ENCODE measurements around the gene SCRN2.

SCRN2 gene

GRCh38 chr17:47872019-47872650 lies 31.1 kb upstream of the SCRN2 start:
- Histone ChIP-seq H3K4me1 (no peaks in the 10 kb centered on the region), H3K9me3 (no peaks in the 10 kb centered on the region), H3K4me2 (no peak overlapping the region), H3K27ac (no peak overlapping the region), H3K36me3 (no peaks in the 10 kb centered on the region), H3K9ac (no peak overlapping the region), H3K4me3 (no peak overlapping the region), H3K27me3 (peaks cover 12% of the 10 kb centered on the region), H4K20me1 (no peaks in the 10 kb centered on the region)
- TF ChIP-seq Cebpa-rat (IDR thresholded peaks at IDR 0.05): no peak

GRCh38 chr17:47871048-47871447 lies 30.0 kb upstream of the SCRN2 start:
- Histone ChIP-seq H3K4me3 (no peak overlapping the region), H3K4me2 (no peak overlapping the region), H3K9me3 (no peaks in the 10 kb centered on the region), H3K27me3 (peaks cover 12% of the 10 kb centered on the region), H3K9ac (no peak overlapping the region), H4K20me1 (no peaks in the 10 kb centered on the region), H3K36me3 (no peaks in the 10 kb centered on the region), H3K27ac (no peak overlapping the region), H3K4me1 (no peaks in the 10 kb centered on the region)
- TF ChIP-seq Cebpa-rat (IDR thresholded peaks at IDR 0.05): no peak

DNA sequence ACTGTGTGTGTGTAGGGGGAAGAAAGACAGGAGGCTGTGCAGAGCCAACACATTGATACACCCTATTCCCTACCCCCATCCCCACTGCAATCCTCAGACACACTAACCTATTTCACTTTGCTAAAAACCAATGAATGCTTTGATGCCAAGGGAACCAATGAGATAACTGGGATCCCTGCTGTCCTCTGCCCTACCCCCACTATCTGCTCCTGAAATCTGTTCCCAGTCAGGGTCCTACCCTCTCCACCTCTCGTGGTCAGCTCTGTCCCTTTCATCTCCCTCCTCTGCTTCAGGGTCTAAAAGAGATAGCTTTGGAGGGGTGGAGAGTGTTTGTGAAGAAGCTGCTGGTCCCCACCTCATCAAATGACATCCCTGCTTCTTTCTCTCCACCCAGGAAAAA lies 29.0 kb upstream of the SCRN2 start:
- H3K4me1 ChIP-seq: no peaks in the 10 kb centered on the region
- H3K4me2 ChIP-seq: no peak overlapping the region
- no peak overlapping the region for H3K27ac ChIP-seq
- H4K20me1 ChIP-seq: no peaks in the 10 kb centered on the region
- H3K27me3 ChIP-seq: peaks cover 12% of the 10 kb centered on the region
- H3K9ac ChIP-seq: no peak overlapping the region
- H3K36me3 ChIP-seq: no peaks in the 10 kb centered on the region
- H3K4me3 ChIP-seq: no peak overlapping the region
- no peaks in the 10 kb centered on the region for H3K9me3 ChIP-seq
- no peak for TF ChIP-seq Cebpa-rat (IDR thresholded peaks at IDR 0.05)

DNA sequence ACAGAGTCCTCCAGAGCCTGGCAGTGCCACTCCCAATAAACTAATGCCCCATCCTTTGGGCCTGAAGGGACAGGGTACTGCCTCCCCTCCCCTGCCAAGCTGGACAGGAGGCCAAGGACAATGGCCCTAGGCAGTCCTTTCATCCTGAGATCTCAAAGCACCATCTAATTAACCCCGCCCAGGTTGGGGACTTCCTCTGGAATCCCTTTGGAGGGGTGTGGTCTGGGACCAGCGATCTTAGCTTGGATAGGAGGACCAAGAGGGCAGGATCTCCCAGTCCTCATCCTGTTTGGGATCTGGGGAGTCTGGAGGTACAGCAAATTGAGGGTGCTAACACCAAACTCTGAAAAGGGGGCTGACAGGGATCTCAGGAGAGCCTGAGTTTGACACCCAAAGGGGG lies 28.0 kb upstream of the SCRN2 start:
- no peaks in the 10 kb centered on the region for H3K36me3 ChIP-seq
- no peaks in the 10 kb centered on the region for H4K20me1 ChIP-seq
- no peak overlapping the region for H3K27ac ChIP-seq
- H3K27me3 ChIP-seq: peaks cover 12% of the 10 kb centered on the region; the same call in 1 of the 2 replicates
- no peak for TF ChIP-seq Cebpa-rat (IDR thresholded peaks at IDR 0.05)
- H3K4me1 ChIP-seq: no peaks in the 10 kb centered on the region
- no peak overlapping the region for H3K9ac ChIP-seq
- H3K4me2 ChIP-seq: no peak overlapping the region
- H3K4me3 ChIP-seq: no peak overlapping the region
- H3K9me3 ChIP-seq: no peaks in the 10 kb centered on the region

DNA sequence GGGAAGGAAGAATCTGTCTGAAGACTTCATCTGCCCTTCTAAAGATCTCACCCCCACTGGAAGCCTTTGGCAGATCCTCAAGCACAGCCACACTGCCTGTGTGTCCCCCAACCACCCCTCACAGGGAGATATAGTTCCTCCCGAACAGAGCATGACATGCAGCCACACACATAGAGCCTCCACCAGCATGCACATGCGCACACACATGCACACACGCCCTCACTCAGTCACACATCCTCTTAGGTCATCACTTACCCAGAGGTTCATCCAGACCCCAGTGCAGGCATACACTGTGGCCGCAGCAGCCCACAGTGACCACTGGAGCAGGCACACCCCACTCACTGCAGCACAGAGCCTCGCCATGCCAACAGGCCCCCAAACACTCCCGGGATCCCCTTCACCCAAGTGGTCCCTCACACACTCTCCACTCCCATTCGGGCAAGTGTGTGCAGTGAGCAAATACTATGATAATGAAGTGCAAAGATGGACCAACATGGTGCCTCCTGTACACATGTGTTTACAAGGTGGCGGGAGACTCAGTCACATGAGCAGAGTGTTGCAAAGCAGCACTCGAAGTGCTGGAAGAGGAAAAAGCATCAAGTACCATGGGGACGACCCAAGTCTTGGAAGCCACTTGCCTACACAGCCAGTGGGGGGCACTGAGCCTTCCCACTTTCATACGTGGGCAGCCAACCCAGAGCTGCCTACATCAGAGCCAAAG lies 26.9 kb upstream of the SCRN2 start:
- TF ChIP-seq Cebpa-rat (IDR thresholded peaks at IDR 0.05): no peak
- H3K36me3 ChIP-seq: no peaks in the 10 kb centered on the region

GRCh38 chr17:47866941-47867340 lies 25.9 kb upstream of the SCRN2 start:
- no peaks in the 10 kb centered on the region; the same call in 1 of the 2 replicates for H3K27me3 ChIP-seq

More for the DNA sequence above, 26.9 kb upstream of the SCRN2 start:
- H3K9ac ChIP-seq: no peak overlapping the region
- no peak overlapping the region for H3K4me2 ChIP-seq
- no peaks in the 10 kb centered on the region for H3K9me3 ChIP-seq
- no peaks in the 10 kb centered on the region for H4K20me1 ChIP-seq
- H3K4me1 ChIP-seq: no peaks in the 10 kb centered on the region
- H3K27me3 ChIP-seq: peaks cover 7% of the 10 kb centered on the region; the same call in 1 of the 2 replicates
- no peak overlapping the region for H3K27ac ChIP-seq
- no peak overlapping the region for H3K4me3 ChIP-seq

GRCh38 chr17:47864791-47865216 lies 23.7 kb upstream of the SCRN2 start:
- no peak overlapping the region for H3K27ac ChIP-seq
- H3K4me2 ChIP-seq: no peak overlapping the region

More at GRCh38 chr17:47866941-47867340, 25.9 kb upstream of the SCRN2 start:
- no peaks in the 10 kb centered on the region for H3K36me3 ChIP-seq
- TF ChIP-seq Cebpa-rat (IDR thresholded peaks at IDR 0.05): no peak
- H3K4me2 ChIP-seq: no peak overlapping the region
- no peak overlapping the region for H3K4me3 ChIP-seq
- no peaks in the 10 kb centered on the region for H3K9me3 ChIP-seq
- no peaks in the 10 kb centered on the region for H4K20me1 ChIP-seq
- no peaks in the 10 kb centered on the region for H3K4me1 ChIP-seq
- no peak overlapping the region for H3K9ac ChIP-seq
- no peak overlapping the region for H3K27ac ChIP-seq

DNA sequence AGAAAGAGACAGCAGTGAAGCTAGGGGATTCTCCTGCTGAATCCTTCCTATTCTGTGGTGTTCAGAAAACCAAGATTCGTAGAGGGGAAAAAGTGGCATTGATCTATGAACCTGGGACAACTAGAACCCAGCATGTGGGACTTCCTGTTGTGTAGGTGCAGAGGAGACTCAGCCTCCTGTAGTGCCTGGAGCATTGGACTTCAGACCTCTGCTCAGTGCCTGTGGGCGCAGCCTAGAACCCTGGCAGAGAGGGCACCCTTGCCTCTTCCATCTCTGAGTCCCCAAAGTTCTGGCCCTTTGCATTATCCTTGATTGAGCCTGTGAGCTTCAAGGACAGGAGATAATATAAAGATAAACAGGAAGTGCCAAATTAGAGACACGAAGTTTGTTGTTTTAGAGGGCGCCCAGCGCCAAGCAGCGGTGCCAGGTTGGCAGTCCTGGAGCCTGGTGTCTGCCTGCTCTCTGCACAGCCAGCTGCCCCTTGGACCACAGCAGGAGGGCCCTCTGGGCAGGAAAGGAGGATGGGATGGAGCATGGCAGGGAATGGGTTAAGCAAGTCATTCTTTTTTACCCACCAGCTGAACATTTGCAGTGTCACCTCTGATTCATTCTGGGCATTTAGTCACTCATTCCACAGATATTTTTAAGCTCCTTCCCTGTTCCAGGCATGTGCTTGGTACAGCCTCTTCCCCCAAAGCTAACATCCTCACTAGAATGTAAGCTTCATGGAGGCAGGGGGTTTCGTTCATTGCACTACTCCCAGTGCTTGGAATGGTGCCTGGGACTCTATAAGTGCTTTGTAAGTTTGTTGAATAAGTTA lies 21.8 kb upstream of the SCRN2 start:
- H3K27me3 ChIP-seq: no peaks in the 10 kb centered on the region; the same call in 1 of the 2 replicates
- no peak overlapping the region for H3K9ac ChIP-seq
- no peak overlapping the region for H3K4me2 ChIP-seq
- no peak for TF ChIP-seq Cebpa-rat (IDR thresholded peaks at IDR 0.05)
- H3K36me3 ChIP-seq: no peaks in the 10 kb centered on the region
- H4K20me1 ChIP-seq: no peaks in the 10 kb centered on the region
- no peak overlapping the region for H3K27ac ChIP-seq
- no peak overlapping the region for H3K4me3 ChIP-seq
- no peaks in the 10 kb centered on the region for H3K4me1 ChIP-seq
- H3K9me3 ChIP-seq: no peaks in the 10 kb centered on the region

More at GRCh38 chr17:47864791-47865216, 23.7 kb upstream of the SCRN2 start:
- Histone ChIP-seq H3K9ac (no peak overlapping the region), H3K4me3 (no peak overlapping the region), H3K36me3 (no peaks in the 10 kb centered on the region), H3K27me3 (no peaks in the 10 kb centered on the region), H3K4me1 (no peaks in the 10 kb centered on the region), H3K9me3 (no peaks in the 10 kb centered on the region), H4K20me1 (no peaks in the 10 kb centered on the region)
- no peak for TF ChIP-seq Cebpa-rat (IDR thresholded peaks at IDR 0.05)

DNA sequence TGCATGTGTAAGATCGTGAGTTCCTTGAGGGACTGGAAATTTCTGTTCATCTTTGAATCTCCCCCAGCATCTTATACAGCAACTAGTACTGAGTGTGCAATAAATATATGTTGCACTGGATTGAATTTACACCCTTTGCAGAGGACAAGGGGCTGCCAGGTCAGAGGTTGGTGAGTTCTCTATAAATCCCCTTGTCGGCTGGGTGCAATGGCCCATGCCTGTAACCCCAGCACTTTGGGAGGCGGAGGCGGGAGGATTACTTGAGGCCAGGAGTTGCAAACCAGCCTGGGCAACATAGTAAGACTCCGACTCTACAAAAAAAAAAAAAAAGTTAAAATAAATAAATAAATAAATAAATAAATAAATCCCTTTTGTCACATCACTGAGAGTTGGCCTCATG lies 19.3 kb upstream of the SCRN2 start:
- TF ChIP-seq Cebpa-rat (IDR thresholded peaks at IDR 0.05): no peak
- Histone ChIP-seq H3K27ac (no peak overlapping the region), H3K27me3 (peaks cover 22% of the 10 kb centered on the region), H4K20me1 (0 out of 2 replicates have a peak, but pooled peaks cover 2% of the 10 kb centered on the region), H3K9me3 (no peaks in the 10 kb centered on the region), H3K36me3 (no peaks in the 10 kb centered on the region), H3K4me1 (no peaks in the 10 kb centered on the region), H3K4me3 (no peak overlapping the region), H3K4me2 (no peak overlapping the region), H3K9ac (no peak overlapping the region)

Data from BLaER1 (cell line).